ENCODE results near the gene PALLD. TPM values are rescaled to one million over a fixed set of nuclear protein-coding genes. Genes with fewer than 3 reads are reported as not detected.

Gene PALLD
- total RNA-seq, 1 experiment from 2014 or later = 166 TPM

GRCh38 chr4:168503652-168504362 lies 7.0 kb downstream of the PALLD start:
- Histone ChIP-seq H3K36me3 (ENCODE audit: control insufficient read depth in 1 of 2, insufficient read depth in 2 of 2, low read length in 2 of 2) (peaks cover 2 to 13% of the 10 kb centered on the region in 2 experiments; a peak in 1 of 4 replicates), H3K79me2 (ENCODE audit: insufficient read depth, low read length) (peaks cover 97% of the 10 kb centered on the region), H3K9ac (ENCODE audit: low read length) (no peak overlapping the region), H4K20me1 (ENCODE audit: insufficient read depth) (0 out of 2 replicates have a peak, but pooled peaks cover 8% of the 10 kb centered on the region), H3K9me2 (ENCODE audit: insufficient read depth) (no peaks in the 10 kb centered on the region), H3K9me3 (ENCODE audit: control insufficient read depth in 1 of 2, insufficient read depth in 1 of 2, low read depth in 1 of 2, low read length in 2 of 2) (no peaks in the 10 kb centered on the region), H3K27me3 (ENCODE audit: insufficient read depth, low read length) (no peaks in the 10 kb centered on the region), H3K27ac (ENCODE audit: low read depth, low read length) (peak overlapping the region; percentile 4; the same call in 1 of the 2 replicates), H3K4me1 (ENCODE audit: control insufficient read depth in 1 of 2, insufficient read depth in 2 of 2, low read length in 2 of 2) (peaks cover 45 to 92% of the 10 kb centered on the region in 2 experiments), H3K4me2 (ENCODE audit: low read length) (no peak overlapping the region), H2AFZ (ENCODE audit: low read depth, low read length, poor library complexity, severe bottlenecking) (no peak overlapping the region), H3K4me3 (replicated peaks in 1 of 2; ENCODE audit: low read depth in 1 of 2, low read length in 2 of 2) (no peak overlapping the region)
- TF ChIP-seq JUND (IDR thresholded peaks at IDR 0.05) (no peak), SIN3A (IDR thresholded peaks at IDR 0.05; ENCODE audit: low read depth) (no peak), ZNF274 (IDR thresholded peaks at IDR 0.05; ENCODE audit: low read depth, low read length) (no peak), POLR2A (IDR thresholded peaks at IDR 0.05; ENCODE audit: borderline replicate concordance, extremely low read depth, insufficient read depth, insufficient read length) (no peak), CEBPB (IDR thresholded peaks at IDR 0.05; ENCODE audit: low read depth) (no peak), CBX3 (IDR thresholded peaks at IDR 0.05; ENCODE audit: low read depth) (no peak), YY1 (IDR thresholded peaks at IDR 0.05; ENCODE audit: extremely low read depth, insufficient replicate concordance, low read depth, low read length) (no peak), FOSL1 (IDR thresholded peaks at IDR 0.05; ENCODE audit: low read depth) (no peak), CTCF (IDR thresholded peaks at IDR 0.05 in 2 of 3, conservative IDR thresholded peaks at IDR 0.05 in 1 of 3; ENCODE audit: borderline replicate concordance in 1 of 3, insufficient read depth in 1 of 3, low read depth in 2 of 3, low read length in 2 of 3) (no peak), EZH2phosphoT487 (IDR thresholded peaks at IDR 0.05; ENCODE audit: borderline replicate concordance) (no peak), RAD21 (IDR thresholded peaks at IDR 0.05; ENCODE audit: low read depth) (no peak)
- RAD21 ChIA-PET (ENCODE audit: low non-redundant PET in 1 of 2, low total read pairs in 2 of 2, uncharacterized antibody in 2 of 2, unreplicated experiment in 2 of 2) = no interaction called here
- POLR2A ChIA-PET = no interaction called here
- no TSS peak for BruUV-seq (replicated peaks)
- CTCF ChIA-PET = interaction anchor here (1.2 kb wide), 1 partner anchor 10 kb away, joined by 4 read pairs; no protein-coding TSS in a partner anchor
- ATAC-seq (no peak), DNase-seq (ENCODE audit: low read depth, low spot score) (no peak)
- intact Hi-C loops (cut with micrococcal nuclease) = no loop called here
